ENCODE data around the gene ZCWPW2.

- TF ChIP-seq POLR2A (IDR thresholded peaks at IDR 0.05) (no peak), POLR2AphosphoS5 (IDR thresholded peaks at IDR 0.05; ENCODE audit: insufficient read depth in 1 of 2, low read depth in 1 of 2) (no peak)
- TF ChIP-seq, protein P1, sequence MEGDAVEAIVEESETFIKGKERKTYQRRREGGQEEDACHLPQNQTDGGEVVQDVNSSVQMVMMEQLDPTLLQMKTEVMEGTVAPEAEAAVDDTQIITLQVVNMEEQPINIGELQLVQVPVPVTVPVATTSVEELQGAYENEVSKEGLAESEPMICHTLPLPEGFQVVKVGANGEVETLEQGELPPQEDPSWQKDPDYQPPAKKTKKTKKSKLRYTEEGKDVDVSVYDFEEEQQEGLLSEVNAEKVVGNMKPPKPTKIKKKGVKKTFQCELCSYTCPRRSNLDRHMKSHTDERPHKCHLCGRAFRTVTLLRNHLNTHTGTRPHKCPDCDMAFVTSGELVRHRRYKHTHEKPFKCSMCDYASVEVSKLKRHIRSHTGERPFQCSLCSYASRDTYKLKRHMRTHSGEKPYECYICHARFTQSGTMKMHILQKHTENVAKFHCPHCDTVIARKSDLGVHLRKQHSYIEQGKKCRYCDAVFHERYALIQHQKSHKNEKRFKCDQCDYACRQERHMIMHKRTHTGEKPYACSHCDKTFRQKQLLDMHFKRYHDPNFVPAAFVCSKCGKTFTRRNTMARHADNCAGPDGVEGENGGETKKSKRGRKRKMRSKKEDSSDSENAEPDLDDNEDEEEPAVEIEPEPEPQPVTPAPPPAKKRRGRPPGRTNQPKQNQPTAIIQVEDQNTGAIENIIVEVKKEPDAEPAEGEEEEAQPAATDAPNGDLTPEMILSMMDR (IDR thresholded peaks at IDR 0.05): no peak
Observed at GRCh38 chr3:28504976-28505375, 156.5 kb downstream of the ZCWPW2 start.
